Measurements from ENCODE around the gene EML4. TPM values are rescaled to one million over a fixed set of nuclear protein-coding genes. Genes with fewer than 3 reads are reported as not detected.

The EML4 gene
- total RNA-seq, 2 donors from 2014 or later, result 68.2 to 76.5 TPM

DNA sequence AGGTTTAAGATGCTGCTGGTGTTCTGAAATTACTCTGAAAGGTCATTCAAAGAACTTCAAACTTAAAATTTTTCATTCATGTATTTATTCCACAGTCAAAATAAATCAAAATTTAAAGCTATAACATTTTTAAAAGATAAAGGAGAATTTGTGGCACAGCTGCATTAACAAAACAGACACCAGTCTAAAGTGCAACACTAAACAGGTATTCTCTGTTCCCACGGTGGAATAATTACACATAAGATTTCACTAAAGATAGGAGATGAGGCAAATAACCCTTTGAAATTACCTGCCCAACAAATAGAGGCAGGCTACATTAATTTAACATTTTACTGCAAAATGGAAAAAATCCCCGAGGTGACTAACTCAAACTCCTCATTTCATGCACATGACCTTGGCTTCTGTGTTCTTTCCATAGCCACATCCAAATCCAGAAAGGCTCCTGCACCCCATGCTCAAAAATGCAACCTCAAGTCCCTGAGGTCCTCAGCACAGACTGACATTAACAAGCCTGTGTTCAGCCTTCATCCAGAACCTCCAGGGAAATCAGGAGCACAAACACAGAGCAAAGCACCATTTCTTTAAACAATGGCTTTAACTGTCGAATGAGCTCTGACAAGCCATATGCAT, 181.4 kb downstream of the EML4 start:
- intact Hi-C loops (cut with DNase I, micrococcal nuclease), result no loop called here
- ATAC-seq, result no peak
- no peak for DNase-seq

DNA sequence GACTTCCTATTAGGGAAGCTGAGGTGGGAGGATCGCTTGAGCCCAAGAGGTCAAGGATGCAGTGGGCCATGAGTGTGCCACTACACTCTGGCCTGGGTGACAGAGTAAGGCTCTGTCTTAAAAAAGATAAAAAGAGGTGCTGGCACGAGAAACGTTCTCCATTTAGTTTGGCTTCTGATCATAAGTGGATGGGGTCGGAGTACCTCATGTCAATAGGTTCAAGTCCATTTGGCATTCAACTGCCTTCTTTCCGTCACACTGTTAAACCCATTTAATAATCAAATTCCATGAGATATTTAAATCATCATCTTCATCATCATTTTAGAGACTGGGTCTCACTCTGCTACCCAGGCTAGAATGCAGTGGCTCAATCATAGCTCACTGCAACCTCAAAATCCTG, 182.7 kb downstream of the EML4 start:
- intact Hi-C loops (cut with DNase I, micrococcal nuclease), result no loop called here
- ATAC-seq (no peak), DNase-seq (no peak)

GRCh38 chr2:42353792-42354429, 184.8 kb downstream of the EML4 start:
- no peak for ATAC-seq
- DNase-seq, result no peak
- intact Hi-C loops (cut with DNase I, micrococcal nuclease), result no loop called here

DNA sequence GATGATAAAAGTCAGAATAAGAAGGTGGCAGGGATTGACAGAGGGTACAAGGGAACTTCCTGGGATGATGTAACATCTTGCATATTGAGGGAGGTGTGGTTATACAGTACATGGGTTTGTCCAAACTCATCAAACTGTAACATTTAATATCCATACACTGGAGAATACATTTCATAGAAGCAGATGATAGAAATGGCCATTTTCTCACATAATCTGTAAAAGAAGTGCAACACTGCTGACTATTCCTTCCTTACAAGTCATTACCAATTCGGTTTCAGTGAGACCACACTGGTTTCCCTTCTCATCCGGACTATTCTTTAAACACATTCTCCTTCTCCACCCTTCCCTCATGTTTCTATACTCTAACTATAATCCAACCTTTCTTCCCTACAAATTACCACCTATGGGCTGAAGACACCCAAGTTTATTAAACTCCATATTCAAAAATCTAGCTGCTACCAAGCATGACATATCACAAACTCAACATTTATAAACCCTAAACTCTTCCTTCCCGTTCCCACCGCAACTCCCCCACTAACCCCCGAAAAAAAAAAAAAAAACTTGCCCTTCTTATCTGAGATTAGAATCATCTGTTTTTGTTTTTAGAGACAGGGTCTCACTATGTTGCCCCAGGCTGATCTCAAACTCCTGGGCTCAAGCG, 190.3 kb downstream of the EML4 start:
- intact Hi-C loops (cut with DNase I, micrococcal nuclease), result no loop called here
- ATAC-seq (no peak), DNase-seq (no peak)

GRCh38 chr2:42359965-42360483, 190.9 kb downstream of the EML4 start:
- intact Hi-C loops (cut with DNase I, micrococcal nuclease), result no loop called here
- DNase-seq (no peak), ATAC-seq (peak; percentile 5)

DNA sequence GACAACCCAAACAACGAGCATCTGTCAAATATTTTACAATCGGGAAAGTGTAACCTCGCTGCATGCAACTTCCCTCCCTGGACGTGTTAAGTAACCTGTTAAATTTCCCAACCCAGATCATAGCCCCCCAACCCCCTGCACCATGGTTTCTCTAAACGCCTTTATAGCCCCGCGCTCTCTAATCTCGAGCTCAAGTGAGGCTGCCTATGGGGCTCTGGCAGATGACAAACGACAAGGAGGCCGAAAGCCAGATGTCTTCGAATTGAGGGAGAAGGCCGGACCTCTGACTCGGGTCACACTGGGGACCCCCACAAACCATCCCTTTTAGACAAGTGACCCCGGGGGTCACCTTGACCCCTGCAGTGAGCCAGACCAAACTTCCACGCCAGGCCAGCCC, 191.3 kb downstream of the EML4 start:
- intact Hi-C loops (cut with DNase I, micrococcal nuclease), result no loop called here
- DNase-seq (no peak), ATAC-seq (no peak)

DNA sequence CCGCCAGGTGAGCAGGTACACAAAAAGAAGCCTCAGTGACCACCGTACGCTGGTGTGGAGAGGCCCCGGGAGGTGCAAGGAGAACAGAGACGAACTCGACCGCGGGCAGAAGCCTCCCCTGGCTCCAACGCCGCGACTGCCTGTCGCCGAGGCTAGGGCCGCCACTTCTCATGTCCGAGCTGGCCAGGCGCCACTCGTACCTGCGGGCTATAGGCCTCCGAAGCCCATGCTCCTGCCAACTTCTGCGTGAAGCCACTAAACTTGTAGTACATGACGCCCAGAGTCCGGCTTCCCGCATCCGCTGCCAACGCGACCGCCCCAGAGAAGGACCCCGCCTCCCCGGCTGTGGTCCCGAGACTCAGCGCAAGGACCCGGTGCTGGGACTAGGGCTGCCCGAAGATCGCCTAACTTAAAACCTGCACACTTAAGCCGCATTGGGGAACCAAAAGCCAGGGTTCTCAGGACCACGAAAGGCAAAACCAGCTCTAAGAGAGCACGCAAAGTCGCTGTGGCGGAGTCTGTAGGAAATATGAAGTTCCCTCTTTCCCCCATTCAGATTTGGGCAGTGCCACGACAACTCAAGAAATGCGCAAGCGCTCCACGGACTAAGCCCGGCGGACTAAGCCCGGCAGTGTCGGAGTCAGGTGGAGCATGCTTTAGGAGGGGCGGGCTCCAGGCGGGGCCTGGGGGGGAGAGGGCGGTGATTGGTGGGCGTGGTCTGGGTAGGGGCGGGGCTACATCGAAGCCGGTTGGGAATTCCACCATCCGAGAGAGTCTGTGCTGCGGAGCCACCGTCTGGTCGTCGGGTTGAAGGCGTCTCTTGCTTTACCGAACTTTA, 192.0 kb downstream of the EML4 start, which contains the start of gene COX7A2L:
Gene COX7A2L, minus strand, starts transcription at position 328 of the 838 bp plus-strand sequence. Its CDS starts 56 bp downstream, at position 272.
- intact Hi-C loops (cut with DNase I, micrococcal nuclease), result no loop called here
- ATAC-seq (peak; percentile 91), DNase-seq (peak; percentile 97 to 98)

- peak; percentile 43 for ATAC-seq
- intact Hi-C loops (cut with DNase I, micrococcal nuclease), result no loop called here
These were observed 192.7 kb downstream of the EML4 start for GRCh38 chr2:42361728-42362283.

GRCh38 chr2:42363413-42363812, 194.3 kb downstream of the EML4 start:
- intact Hi-C loops (cut with DNase I, micrococcal nuclease), result no loop called here
- DNase-seq, result no peak

More at GRCh38 chr2:42361728-42362283, 192.7 kb downstream of the EML4 start:
- no peak for DNase-seq

GRCh38 chr2:42364658-42365057, 195.5 kb downstream of the EML4 start:
- intact Hi-C loops (cut with DNase I, micrococcal nuclease), result no loop called here
- ATAC-seq (no peak), DNase-seq (no peak)

More at GRCh38 chr2:42363413-42363812, 194.3 kb downstream of the EML4 start:
- no peak for ATAC-seq

DNA sequence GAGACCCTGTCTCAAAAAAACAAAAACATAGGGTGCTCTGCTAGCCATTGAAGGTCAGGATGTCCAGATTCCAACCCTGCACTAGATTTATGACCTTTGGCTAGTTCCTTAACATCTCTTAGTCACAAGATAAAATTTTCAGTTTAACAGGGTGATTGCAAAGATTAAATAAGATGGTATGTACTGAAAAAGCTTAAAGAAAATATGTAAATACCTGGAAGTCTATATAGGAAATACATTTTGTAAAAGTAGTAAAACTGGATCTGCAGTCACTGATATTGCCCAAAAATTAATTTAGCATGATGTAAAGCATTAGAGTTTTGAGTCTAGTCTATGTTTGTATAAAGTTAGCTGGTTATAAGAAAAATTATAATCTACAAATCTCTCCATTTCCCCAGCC, 197.3 kb downstream of the EML4 start:
- ATAC-seq (no peak), DNase-seq (no peak)
- intact Hi-C loops (cut with DNase I, micrococcal nuclease), result no loop called here

- intact Hi-C loops (cut with DNase I, micrococcal nuclease), result no loop called here
- ATAC-seq, result peak; percentile 55
- no peak for DNase-seq
These were observed 198.7 kb downstream of the EML4 start for GRCh38 chr2:42367835-42368234.

DNA sequence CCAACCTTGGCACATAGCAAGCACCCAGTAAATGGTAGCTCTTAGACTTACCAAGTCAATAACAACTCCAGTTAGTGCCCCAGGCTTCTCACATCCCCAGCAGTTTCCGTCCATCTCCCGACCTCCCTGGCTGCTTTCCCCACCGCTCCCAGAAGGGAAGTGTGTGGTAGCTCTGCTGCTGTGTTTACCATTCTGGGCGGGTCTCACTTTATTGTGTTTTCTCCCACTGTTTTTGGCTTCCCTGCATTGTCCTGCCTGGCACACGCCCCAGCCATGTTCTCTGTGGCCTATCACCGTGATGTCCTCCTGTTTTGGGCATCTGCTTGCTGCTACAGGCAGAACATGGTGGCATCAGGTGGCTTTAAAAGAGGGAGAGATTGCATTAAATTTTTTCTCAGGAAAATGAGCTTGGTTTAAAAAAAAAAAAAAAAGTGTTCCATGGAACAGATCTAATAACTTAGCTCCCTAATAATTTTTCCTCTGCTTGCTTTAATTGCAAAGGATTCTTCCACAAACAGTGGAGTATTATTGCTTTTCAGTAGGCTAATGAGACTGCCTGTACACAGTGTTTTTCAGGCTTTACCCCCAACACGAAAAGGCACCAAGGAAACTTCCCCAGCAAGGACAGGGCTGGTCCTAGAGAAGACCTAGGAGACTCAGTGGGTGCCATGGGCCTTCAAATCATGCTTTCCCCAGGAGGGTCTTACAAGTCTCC, 199.8 kb downstream of the EML4 start:
- intact Hi-C loops (cut with DNase I, micrococcal nuclease), result no loop called here
- DNase-seq, result peak; percentile 68 to 77
- peak; percentile 90 for ATAC-seq

- peak; percentile 13 for ATAC-seq
- intact Hi-C loops (cut with DNase I, micrococcal nuclease), result no loop called here
These were observed 200.5 kb downstream of the EML4 start for GRCh38 chr2:42369532-42370229.

DNA sequence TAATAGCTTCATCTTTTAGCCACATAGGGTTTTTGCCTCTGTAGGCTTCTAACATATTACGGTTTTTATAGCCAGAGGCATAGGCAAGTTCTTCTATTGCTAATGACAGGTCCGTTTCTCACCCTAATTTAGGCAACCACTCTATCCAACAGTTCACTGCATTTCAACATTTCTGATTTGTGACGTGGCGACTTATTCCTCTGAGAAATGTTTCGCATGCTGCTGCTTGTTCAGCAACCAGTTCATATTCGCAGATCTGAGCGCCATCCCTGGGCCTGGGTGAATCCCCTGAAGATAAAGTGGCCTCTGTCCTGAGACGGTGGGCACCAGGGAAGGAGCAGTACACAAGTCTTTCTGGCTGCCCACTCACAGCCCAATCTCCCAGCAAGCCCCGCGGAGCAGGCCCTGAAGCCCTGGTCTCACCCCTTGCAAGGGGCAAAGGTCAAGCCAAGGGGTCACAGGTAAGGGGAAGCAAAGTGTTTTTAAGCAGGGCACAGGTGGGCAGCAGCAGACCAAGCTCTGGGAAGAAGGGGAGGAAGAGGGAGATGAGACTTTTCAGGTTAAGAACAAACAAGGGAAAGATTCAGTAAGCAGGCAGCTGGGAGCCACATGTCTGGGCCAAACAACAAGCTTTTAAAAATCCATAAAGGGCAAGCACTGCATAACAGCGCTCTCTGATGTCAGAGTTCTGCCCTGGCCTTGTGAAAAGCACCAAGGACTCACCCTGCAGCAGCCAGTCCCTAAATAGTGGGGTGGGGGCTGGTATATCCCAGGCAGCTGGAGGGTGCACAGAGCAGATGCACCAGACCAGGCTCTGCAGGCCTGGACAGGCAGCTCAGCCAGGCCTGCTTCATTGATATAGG, 202.7 kb downstream of the EML4 start:
- ATAC-seq (no peak), DNase-seq (no peak)
- intact Hi-C loops (cut with DNase I, micrococcal nuclease), result no loop called here

More at GRCh38 chr2:42369532-42370229, 200.5 kb downstream of the EML4 start:
- DNase-seq, result no peak

- ATAC-seq, result peak; percentile 25
- intact Hi-C loops (cut with DNase I, micrococcal nuclease), result no loop called here
- DNase-seq, result no peak
These were observed 203.5 kb downstream of the EML4 start for GRCh38 chr2:42372474-42373200.

Measured in left colon (tissue), 2 donors.